Stimulated activated CD8-positive, alpha-beta memory T cell treated with anti-CD3 and anti-CD28 coated beads, Interleukin-15, amount 100 ng/mL, for 4 hours (primary cell): ENCODE results near the gene LRRC59.
"Not testable (repeated sequence)": the region's sequence is repeated elsewhere in the genome, so short reads cannot be mapped to it uniquely, and the experiment has no call there.

ENCODE experiments used
- DNase-seq, 2 donors: peaks; one replicate each; pipeline ENCODE4 v3.0.0-alpha.2; 2020; ENCODE audit warnings: low read depth in 2 of 2

LRRC59 gene

GRCh38 chr17:50397111-50397918 lies at the start of gene LRRC59:
Gene LRRC59 (minus strand): TSS chr17:50397523. CDS start chr17:50397317, 206 bp downstream.
- peak; percentile 78 to 82 for DNase-seq

- DNase-seq, result no peak
Observed at GRCh38 chr17:50445730-50446325, 48.5 kb upstream of the LRRC59 start.

- no peak for DNase-seq
Observed at GRCh38 chr17:50444841-50445715, 47.8 kb upstream of the LRRC59 start.

DNA sequence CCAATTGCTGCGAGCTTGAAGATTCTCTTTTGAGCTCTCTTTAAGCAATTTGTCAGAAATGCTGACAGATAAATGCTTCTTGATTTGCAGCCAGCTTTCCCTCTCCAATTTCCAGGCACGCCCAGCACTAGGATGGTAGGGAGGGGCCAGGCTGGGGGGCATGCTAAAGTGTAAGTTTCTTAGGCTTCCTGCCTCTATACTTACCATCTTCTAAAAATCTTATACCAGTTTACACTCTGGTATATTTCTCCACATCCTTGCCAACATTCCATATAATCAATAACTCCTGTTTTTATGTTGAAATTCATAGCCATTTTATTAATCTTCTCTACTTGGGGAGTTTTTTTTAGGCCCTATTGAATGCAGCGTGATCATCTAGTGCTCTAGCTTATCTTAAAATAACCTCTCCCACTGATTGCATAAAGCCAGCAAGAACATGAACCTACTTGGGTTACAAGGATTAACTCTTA lies 46.2 kb upstream of the LRRC59 start:
- DNase-seq, result no peak

GRCh38 chr17:50440838-50441829 lies 43.8 kb upstream of the LRRC59 start:
- no peak for DNase-seq

- DNase-seq, result no peak
Observed at GRCh38 chr17:50440172-50440837, 43.0 kb upstream of the LRRC59 start.

DNA sequence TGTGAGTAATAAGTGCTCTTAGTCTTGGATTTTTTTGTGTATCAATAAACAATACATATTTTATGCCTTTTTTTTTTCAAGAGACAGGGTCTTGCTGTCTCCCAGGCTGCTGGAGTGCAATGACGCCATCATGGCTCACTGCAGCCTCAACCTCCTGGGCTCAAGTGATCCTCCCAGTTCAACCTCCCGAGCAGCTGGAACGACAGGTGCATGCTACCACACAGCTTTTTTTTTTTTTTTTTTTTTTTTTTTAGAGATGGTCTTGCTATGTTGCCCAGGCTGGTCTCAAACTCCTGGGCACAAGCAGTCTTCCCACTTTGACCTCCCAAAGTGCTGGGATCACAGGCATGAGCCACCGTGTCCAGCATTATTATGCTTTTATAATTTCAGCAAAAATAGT lies 41.7 kb upstream of the LRRC59 start:
- DNase-seq, result no peak

DNA sequence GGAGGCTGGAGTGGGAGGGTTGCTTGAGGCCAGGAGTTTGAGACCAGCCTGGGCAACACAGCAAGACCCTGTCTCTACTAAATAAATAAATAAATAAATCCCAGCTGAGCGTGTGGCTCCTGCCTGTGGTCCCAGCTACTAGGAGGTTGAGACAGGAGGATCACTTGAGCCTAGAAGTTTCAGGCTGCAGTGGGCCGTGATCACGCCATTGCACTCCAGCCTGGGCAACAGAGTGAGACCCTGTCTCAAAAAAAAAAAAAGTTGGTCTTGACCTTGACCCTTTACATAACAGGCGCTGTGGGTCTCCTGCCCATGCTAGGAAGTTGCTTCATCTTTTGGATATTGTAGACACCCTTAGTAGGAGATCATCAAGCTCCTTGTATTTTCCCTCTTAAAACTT lies 40.1 kb upstream of the LRRC59 start:
- no peak for DNase-seq

GRCh38 chr17:50432125-50432762 lies 34.9 kb upstream of the LRRC59 start:
- no peak for DNase-seq

- no peak for DNase-seq
Observed at GRCh38 chr17:50430821-50431618, 33.7 kb upstream of the LRRC59 start.

DNA sequence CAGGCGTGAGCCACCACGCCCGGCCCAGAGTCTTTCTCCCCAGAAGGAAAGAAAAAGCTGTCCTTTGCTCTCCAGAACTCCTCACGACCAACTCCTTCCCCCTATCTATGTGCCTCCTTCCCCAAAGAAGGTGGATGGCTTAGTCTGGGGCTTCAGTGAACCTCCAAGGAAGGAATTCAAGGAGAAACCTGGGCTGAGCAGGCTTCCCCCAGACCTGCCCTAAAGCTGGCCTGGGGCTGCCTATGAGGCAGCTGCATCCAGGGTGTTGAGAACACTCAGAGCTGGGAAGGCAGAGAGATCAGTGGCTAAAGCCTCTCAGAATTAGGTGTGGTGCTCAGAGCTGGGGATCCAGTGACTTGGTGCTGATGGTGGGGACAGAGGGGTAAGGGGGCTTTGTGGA lies 32.5 kb upstream of the LRRC59 start:
- DNase-seq, result no peak

GRCh38 chr17:50428831-50429424 lies 31.6 kb upstream of the LRRC59 start:
- no peak for DNase-seq

DNA sequence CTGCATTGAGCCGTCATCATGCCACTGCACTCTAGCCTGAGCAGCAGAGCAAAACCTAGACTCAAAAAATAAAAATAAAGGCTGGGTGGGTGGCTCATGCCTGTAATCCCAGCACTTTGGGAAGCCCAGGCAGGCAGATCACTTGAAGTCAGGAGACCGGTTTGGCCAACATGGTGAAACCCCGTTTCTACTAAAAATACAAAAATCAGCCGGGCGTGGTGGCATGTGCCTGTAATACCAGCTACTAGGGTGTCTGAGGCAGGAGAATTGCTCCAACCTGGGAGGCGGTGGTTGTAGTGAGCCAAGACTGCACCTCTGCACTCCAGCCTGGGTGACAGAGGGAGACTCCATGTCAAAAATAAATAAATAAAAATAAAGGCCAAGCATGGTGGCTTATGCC lies 30.8 kb upstream of the LRRC59 start:
- DNase-seq, result not testable (repeated sequence)

- no peak for DNase-seq
Observed at GRCh38 chr17:50426814-50427787, 29.8 kb upstream of the LRRC59 start.

DNA sequence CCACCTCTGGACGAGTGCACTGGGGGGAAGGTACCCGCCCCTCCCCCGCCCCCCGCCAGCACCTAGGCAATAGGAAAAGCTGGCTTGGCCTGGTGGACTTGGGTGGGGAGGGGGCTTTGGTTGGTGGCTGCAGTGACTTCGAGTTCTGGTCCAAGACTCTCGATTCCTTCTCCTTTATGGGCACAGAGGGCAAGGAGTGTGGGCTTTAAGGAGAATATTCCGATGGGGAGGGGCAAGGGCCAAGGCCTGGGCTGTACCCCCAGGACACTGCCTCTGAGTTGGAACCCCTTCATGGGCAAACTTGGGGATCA lies 29.1 kb upstream of the LRRC59 start:
- no peak for DNase-seq

GRCh38 chr17:50425682-50426471 lies 28.6 kb upstream of the LRRC59 start, which contains the start of gene ACSF2:
Gene ACSF2 (plus strand): TSS chr17:50426218. CDS start chr17:50426262, 44 bp downstream.
- peak; percentile 31 to 34 for DNase-seq
